GM19043 (cell line): ENCODE results near the gene PYDC2.
"Not testable (repeated sequence)": the region's sequence is repeated elsewhere in the genome, so short reads cannot be mapped to it uniquely, and the experiment has no call there.

Experiments used
- ATAC-seq: cut with Tn5 transposase; IDR thresholded peaks from one replicate; pipeline ENCODE4 v1.9.1; 2021; ENCODE audit warnings: low read depth; ENCODE audit not compliant: unreplicated experiment

Gene PYDC2

GRCh38 chr3:191460360-191460759, 603 bp upstream of the PYDC2 start:
- no peak for ATAC-seq

GRCh38 chr3:191470080-191470479, 9.1 kb downstream of the PYDC2 start:
- ATAC-seq, result no peak

- no peak for ATAC-seq
Measured at GRCh38 chr3:191470545-191470944, 9.6 kb downstream of the PYDC2 start.

- ATAC-seq, result no peak
Measured at GRCh38 chr3:191473661-191474198, 12.8 kb downstream of the PYDC2 start.

GRCh38 chr3:191476066-191476772, 15.3 kb downstream of the PYDC2 start:
- no peak for ATAC-seq

- not testable (repeated sequence) for ATAC-seq
Measured at GRCh38 chr3:191483994-191484393, 23.0 kb downstream of the PYDC2 start.

GRCh38 chr3:191484461-191484860, 23.5 kb downstream of the PYDC2 start:
- no peak for ATAC-seq

GRCh38 chr3:191492601-191493000, 31.6 kb downstream of the PYDC2 start:
- no peak for ATAC-seq

GRCh38 chr3:191493336-191493735, 32.4 kb downstream of the PYDC2 start:
- no peak for ATAC-seq

- no peak for ATAC-seq
Measured at GRCh38 chr3:191499307-191500080, 38.5 kb downstream of the PYDC2 start.

- no peak for ATAC-seq
Measured at GRCh38 chr3:191500892-191501291, 39.9 kb downstream of the PYDC2 start.

- no peak for ATAC-seq
Measured at GRCh38 chr3:191502583-191502982, 41.6 kb downstream of the PYDC2 start.

- ATAC-seq, result no peak
Measured at GRCh38 chr3:191509078-191509477, 48.1 kb downstream of the PYDC2 start.
